Liver (tissue), 9 donors: ENCODE results near the gene SH3TC2. TPM values are rescaled to one million over a fixed set of nuclear protein-coding genes. Genes with fewer than 3 reads are reported as not detected.

Experiments
- DNase-seq: peaks from one replicate; pipeline ENCODE4 v3.0.0-alpha.2; 2017; ENCODE audit warnings: low spot score
- H3K27ac ChIP-seq, 2 donors: one replicate each; pipeline ENCODE4 v1.7.0; 2013; ENCODE audit warnings: inconsistent platforms in 2 of 2, low read length in 2 of 2, control low read depth in 1 of 2, low read depth in 1 of 2, mild to moderate bottlenecking in 1 of 2
- H3K27me3 ChIP-seq, 4 donors: one replicate each; pipeline versions ENCODE4 v1.6.1 to v1.7.0; 2013; ENCODE audit warnings: low read length in 3 of 4, inconsistent platforms in 1 of 4, mild to moderate bottlenecking in 1 of 4, moderate library complexity in 1 of 4; ENCODE audit not compliant: control insufficient read depth in 4 of 4, insufficient read depth in 4 of 4
- H3K36me3 ChIP-seq, 4 donors: one replicate each; pipeline versions ENCODE4 v1.6.1 to v1.7.0; 2013; ENCODE audit warnings: low read length in 3 of 4, mild to moderate bottlenecking in 3 of 4, low read depth in 1 of 4, moderate library complexity in 1 of 4; ENCODE audit not compliant: control insufficient read depth in 4 of 4, insufficient read depth in 3 of 4
- H3K4me1 ChIP-seq, 4 donors: one replicate each; pipeline versions ENCODE4 v1.6.1 to v1.7.0; 2013; ENCODE audit warnings: low read length in 3 of 4, mild to moderate bottlenecking in 3 of 4, moderate library complexity in 1 of 4; ENCODE audit not compliant: control insufficient read depth in 4 of 4, insufficient read depth in 4 of 4
- H3K4me3 ChIP-seq, 3 donors: one replicate each; pipeline versions ENCODE4 v1.6.1 to v1.7.0; 2013; ENCODE audit warnings: low read length in 3 of 3, control low read depth in 1 of 3, low read depth in 1 of 3, mild to moderate bottlenecking in 1 of 3
- H3K9ac ChIP-seq, 2 donors: one replicate each; pipeline ENCODE4 v1.7.0; 2013; ENCODE audit warnings: low read length in 2 of 2, mild to moderate bottlenecking in 2 of 2, moderate library complexity in 2 of 2, control low read depth in 1 of 2, low read depth in 1 of 2
- H3K9me3 ChIP-seq, 4 donors: one replicate each; pipeline versions ENCODE4 v1.6.1 to v1.7.0; 2013; ENCODE audit warnings: low read length in 3 of 4; ENCODE audit not compliant: control insufficient read depth in 4 of 4
- EGR1 ChIP-seq, 2 donors: IDR thresholded peaks; 2 replicates each; pipeline ENCODE4 v1.6.1; 2016 to 2018; ENCODE audit warnings: antibody characterized with exemption in 2 of 2, low read depth in 2 of 2
- FOXA1 ChIP-seq: IDR thresholded peaks from 2 replicates; pipeline ENCODE4 v1.6.1; 2016; ENCODE audit warnings: antibody characterized with exemption
- FOXA2 ChIP-seq: IDR thresholded peaks from 2 replicates; pipeline ENCODE4 v1.6.1; 2016; ENCODE audit warnings: antibody characterized with exemption
- GABPA ChIP-seq, 2 donors: IDR thresholded peaks in 1 of 2; conservative IDR thresholded peaks in 1 of 2; 2 replicates each; pipeline ENCODE4 v1.6.1; 2016; ENCODE audit warnings: antibody characterized with exemption in 2 of 2, mild to moderate bottlenecking in 1 of 2, moderate library complexity in 1 of 2
- HNF4A ChIP-seq, 2 donors: conservative IDR thresholded peaks; 2 replicates each; pipeline ENCODE4 v1.6.1; 2016; ENCODE audit warnings: antibody characterized with exemption in 2 of 2, mild to moderate bottlenecking in 2 of 2
- HNF4G ChIP-seq: IDR thresholded peaks from 2 replicates; pipeline ENCODE4 v1.6.1; 2016; ENCODE audit warnings: antibody characterized with exemption
- JUND ChIP-seq, 2 donors: IDR thresholded peaks; 2 replicates each; pipeline ENCODE4 v1.6.1; 2016; ENCODE audit warnings: antibody characterized with exemption in 2 of 2
- MAX ChIP-seq: IDR thresholded peaks from 2 replicates; pipeline ENCODE4 v1.6.1; 2016; ENCODE audit warnings: antibody characterized with exemption
- NR2F2 ChIP-seq: IDR thresholded peaks from 2 replicates; pipeline ENCODE4 v1.6.1; 2016; ENCODE audit warnings: antibody characterized with exemption
- RAD21 ChIP-seq, 2 donors: IDR thresholded peaks; 2 replicates each; pipeline ENCODE4 v1.6.1; 2016; ENCODE audit warnings: antibody characterized with exemption in 2 of 2, mild to moderate bottlenecking in 2 of 2
- REST ChIP-seq: IDR thresholded peaks from 2 replicates; pipeline ENCODE4 v1.6.1; 2016; ENCODE audit warnings: antibody characterized with exemption, mild to moderate bottlenecking
- RXRA ChIP-seq, 2 donors: IDR thresholded peaks; 2 replicates each; pipeline ENCODE4 v1.6.1; 2017 to 2018; ENCODE audit warnings: antibody characterized with exemption in 2 of 2, mild to moderate bottlenecking in 1 of 2
- SP1 ChIP-seq: IDR thresholded peaks from 2 replicates; pipeline ENCODE4 v1.6.1; 2018; ENCODE audit warnings: antibody characterized with exemption, mild to moderate bottlenecking
- TAF1 ChIP-seq: conservative IDR thresholded peaks from 2 replicates; pipeline ENCODE4 v1.6.1; 2016; ENCODE audit warnings: antibody characterized with exemption, mild to moderate bottlenecking
- YY1 ChIP-seq: IDR thresholded peaks from 2 replicates; pipeline ENCODE4 v1.6.1; 2016; ENCODE audit warnings: antibody characterized with exemption, mild to moderate bottlenecking
- ZBTB33 ChIP-seq: IDR thresholded peaks from 2 replicates; pipeline ENCODE4 v1.6.1; 2016; ENCODE audit warnings: antibody characterized with exemption
- polyA plus RNA-seq, 2 donors: library from polyadenylated mRNA; stranded (reverse) in 1 of 2; unstranded in 1 of 2; fragments of 200-250 nt in 1 of 2; fragments of >200 nt in 1 of 2; fragmentation: Nextera tagmentation in 1 of 2; extraction: Ambion mirVana in 1 of 2; gene quantifications; one replicate each; pipeline versions ENCODE4 v1.2.1 to v1.2.3, GENCODE V29; 2013 to 2015
- total RNA-seq, 2 donors: library from RNA; depleted of rRNA; stranded (reverse); fragments of >200 nt; gene quantifications; one replicate each; pipeline ENCODE4 v1.2.3, GENCODE V29; 2014
- donor health status: healthy.
- donor health status: healthy.
- donor health status: healthy.
- donor health status: healthy.
- donor health status: healthy.

SH3TC2 gene
- total and polyA plus RNA-seq, 4 donors = 0.31 to 6.2 (median 0.57) TPM

GRCh38 chr5:149083846-149084245 is 21.0 kb upstream of the SH3TC2 start (continued):
- TF ChIP-seq ZBTB33 (no peak), MAX (no peak)

- DNase-seq = no peak
- H3K4me3 ChIP-seq = no peak overlapping the region
- H3K4me1 ChIP-seq = no peaks in the 10 kb centered on the region
- H3K9me3 ChIP-seq = no peaks in the 10 kb centered on the region
- H3K36me3 ChIP-seq = no peaks in the 10 kb centered on the region
- no peak overlapping the region for H3K27ac ChIP-seq
- H3K27me3 ChIP-seq = no peaks in the 10 kb centered on the region
- no peak overlapping the region for H3K9ac ChIP-seq
- TF ChIP-seq JUND (IDR thresholded peaks at IDR 0.05) (no peak), HNF4A (conservative IDR thresholded peaks at IDR 0.05) (no peak), SP1 (no peak), FOXA1 (no peak), RAD21 (IDR thresholded peaks at IDR 0.05) (no peak), RXRA (IDR thresholded peaks at IDR 0.05) (no peak), TAF1 (no peak), YY1 (no peak), ZBTB33 (no peak), GABPA (IDR thresholded peaks at IDR 0.05 in 1 of 2, conservative IDR thresholded peaks at IDR 0.05 in 1 of 2) (no peak), EGR1 (IDR thresholded peaks at IDR 0.05; ENCODE audit: low read depth in 2 of 2) (no peak), FOXA2 (no peak), NR2F2 (no peak), MAX (no peak), REST (no peak), HNF4G (no peak)
Measured at GRCh38 chr5:149082271-149082670, 19.4 kb upstream of the SH3TC2 start.
